Astrocyte of the spinal cord (primary cell): ENCODE measurements around the gene CD2AP.

Experiments
- DNase-seq: peaks from one replicate; pipeline ENCODE4 v3.0.0; 2011; ENCODE audit warnings: low read depth, low spot score
- H3K4me3 ChIP-seq: 2 replicates; pipeline ENCODE4 v1.5.1; 2011; ENCODE audit warnings: low read depth, mild to moderate bottlenecking, low read length, moderate library complexity
- in situ Hi-C: cut with HindIII; loops from 2 replicates; pipeline ENCODE4 v1.10.0; 2017; ENCODE audit warnings: low sequenced_read_pairs
- TF ChIP-seq, protein P1 (sequence below): IDR thresholded peaks from 2 replicates; pipeline ENCODE4 v1.5.1; 2012; ENCODE audit warnings: low read depth, mild to moderate bottlenecking, low read length, inconsistent platforms

The CD2AP gene

DNA sequence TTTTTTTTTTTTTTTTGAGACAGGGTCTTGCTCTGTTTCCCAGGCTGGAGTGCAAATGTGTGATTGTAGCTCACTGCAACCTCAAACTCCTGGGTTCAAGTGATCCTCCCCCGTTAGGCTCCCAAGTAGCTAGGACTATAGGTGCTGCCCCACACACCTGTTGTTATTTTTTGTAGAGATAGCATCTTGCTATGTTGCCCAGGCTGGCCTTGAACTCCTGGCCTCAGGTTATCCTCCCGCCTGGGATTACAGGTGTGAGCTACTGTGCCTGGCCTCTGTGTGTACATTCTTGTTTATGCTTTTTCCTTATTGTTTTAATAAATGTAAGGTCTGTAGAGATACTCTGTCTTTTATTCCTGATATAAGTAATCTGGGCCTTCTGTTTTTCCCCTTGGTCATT lies 14.8 kb downstream of the CD2AP start:
- in situ Hi-C loops: no loop called here
- no peak overlapping the region for H3K4me3 ChIP-seq
- TF ChIP-seq, protein P1, sequence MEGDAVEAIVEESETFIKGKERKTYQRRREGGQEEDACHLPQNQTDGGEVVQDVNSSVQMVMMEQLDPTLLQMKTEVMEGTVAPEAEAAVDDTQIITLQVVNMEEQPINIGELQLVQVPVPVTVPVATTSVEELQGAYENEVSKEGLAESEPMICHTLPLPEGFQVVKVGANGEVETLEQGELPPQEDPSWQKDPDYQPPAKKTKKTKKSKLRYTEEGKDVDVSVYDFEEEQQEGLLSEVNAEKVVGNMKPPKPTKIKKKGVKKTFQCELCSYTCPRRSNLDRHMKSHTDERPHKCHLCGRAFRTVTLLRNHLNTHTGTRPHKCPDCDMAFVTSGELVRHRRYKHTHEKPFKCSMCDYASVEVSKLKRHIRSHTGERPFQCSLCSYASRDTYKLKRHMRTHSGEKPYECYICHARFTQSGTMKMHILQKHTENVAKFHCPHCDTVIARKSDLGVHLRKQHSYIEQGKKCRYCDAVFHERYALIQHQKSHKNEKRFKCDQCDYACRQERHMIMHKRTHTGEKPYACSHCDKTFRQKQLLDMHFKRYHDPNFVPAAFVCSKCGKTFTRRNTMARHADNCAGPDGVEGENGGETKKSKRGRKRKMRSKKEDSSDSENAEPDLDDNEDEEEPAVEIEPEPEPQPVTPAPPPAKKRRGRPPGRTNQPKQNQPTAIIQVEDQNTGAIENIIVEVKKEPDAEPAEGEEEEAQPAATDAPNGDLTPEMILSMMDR: no peak
- DNase-seq: no peak

DNA sequence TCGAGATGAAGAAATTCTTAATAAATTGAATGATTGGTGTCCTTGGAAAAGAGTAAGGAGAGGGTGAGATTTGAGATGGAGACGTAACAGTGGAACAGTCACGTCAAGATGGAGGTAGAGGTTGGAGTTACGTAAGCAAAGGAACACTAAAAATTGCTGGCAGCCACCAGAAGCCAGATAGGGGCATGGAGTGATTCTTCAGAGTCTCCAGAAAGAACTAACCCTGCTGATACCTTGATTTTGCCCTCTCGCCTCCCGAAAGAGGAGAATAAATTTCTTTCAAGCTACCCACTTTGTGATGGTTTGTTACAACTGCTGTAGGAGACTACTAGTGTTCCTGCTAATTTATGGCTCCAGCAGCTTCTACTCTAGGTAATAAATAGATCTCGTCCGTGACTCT lies 17.6 kb downstream of the CD2AP start:
- no peak overlapping the region for H3K4me3 ChIP-seq
- in situ Hi-C loops: no loop called here
- TF ChIP-seq, protein P1: no peak
- DNase-seq: no peak

DNA sequence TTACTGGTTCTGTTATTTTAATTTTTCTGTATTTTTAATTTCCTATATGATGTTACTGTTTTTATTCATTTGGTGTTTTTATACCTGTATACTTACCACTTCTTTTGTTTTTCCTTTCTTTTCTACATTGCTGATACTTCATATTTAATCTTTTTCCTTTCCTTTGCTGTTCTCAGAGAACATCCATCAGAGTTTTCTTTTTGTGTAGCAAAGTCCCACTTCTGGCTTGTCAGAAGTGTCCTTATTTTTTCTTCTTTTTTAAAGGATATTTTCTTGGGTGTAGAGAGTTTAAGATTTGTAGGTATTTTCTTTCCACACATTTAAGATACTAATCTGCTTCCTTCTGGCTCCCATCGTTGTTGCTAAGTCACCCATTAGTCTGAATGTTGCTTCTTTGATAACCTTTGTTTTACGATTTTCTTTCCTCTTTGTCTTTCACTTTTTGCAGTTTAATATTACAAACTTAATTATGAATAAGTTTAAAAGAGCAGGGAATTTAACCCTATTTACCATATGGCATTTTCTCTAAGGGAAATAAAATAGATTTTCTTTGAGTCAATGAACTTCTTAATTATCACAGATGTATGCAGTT lies 18.5 kb downstream of the CD2AP start:
- TF ChIP-seq, protein P1: no peak
- in situ Hi-C loops: no loop called here

DNA sequence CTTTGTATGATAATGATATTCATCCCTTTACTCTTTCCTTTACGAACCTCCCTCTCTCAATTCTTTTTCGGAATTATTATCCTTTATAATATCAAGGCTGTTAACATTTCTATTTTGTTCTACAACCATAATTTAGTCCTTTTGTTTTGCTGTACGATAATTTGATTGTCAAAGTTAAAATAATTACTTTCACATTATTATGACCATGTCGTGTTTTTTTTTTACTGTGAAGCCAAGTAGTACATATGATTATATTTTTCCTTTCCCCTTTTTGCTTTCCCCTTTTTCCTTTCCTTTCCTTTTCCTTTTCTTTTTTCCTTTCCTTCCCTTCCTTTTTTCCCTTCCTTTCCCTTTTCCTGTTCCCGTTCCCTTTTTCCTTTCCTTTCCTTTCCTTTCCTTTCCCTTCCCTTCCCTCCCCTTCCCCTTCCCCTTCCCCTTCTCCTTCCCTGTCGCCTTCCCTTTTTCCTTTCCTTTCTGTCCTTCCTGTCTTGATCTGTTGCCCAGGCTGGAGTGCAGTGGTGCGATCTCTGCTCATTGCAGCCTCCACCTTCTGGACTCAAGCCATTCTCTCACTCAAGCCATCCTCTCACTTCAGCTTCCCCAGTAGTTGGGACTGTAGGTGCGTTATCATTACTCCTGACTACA lies 19.5 kb downstream of the CD2AP start:
- in situ Hi-C loops: no loop called here
- TF ChIP-seq, protein P1: no peak
- no peak overlapping the region for H3K4me3 ChIP-seq
- no peak for DNase-seq

More for the DNA sequence above, 18.5 kb downstream of the CD2AP start:
- H3K4me3 ChIP-seq: no peak overlapping the region
- no peak for DNase-seq

DNA sequence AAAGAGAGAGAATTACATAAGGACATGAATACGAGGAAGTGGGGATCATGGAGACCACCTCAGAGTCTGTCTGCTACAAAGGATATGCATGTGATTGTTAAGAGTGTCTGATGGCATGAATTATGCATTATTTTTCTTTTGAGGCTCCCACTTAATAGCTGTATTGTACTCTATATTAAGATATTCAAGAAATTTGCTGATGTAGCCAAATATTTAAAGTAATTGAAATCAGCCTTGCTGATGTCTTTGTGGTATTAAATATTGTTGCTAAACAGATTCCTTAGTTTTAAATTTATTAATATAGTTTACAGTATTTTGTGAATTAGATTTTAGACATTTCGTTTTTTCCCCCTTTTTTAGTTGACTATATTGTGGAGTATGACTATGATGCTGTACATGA lies 25.3 kb downstream of the CD2AP start:
- in situ Hi-C loops: no loop called here
- TF ChIP-seq, protein P1: no peak
- H3K4me3 ChIP-seq: no peak overlapping the region
- DNase-seq: no peak

DNA sequence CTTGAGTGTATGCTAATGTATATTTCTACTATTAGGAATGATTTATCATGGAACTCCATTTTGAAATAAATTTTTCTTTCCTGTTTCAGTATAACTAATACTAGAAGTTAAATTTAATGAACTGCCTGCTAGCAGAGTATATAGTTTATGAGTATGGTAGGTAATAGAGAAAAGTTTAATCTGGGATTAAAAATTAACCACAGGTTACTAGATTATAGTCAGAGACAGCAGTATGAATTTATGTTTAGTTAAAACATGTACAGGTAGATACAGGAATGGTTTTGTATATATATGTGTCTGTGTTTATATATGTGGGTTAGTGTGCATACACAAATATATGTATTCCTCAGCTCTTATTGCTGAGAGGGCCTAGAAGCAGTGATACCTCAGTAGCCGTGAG lies 32.3 kb downstream of the CD2AP start:
- in situ Hi-C loops: no loop called here
- no peak for DNase-seq
- TF ChIP-seq, protein P1: no peak
- H3K4me3 ChIP-seq: no peak overlapping the region

DNA sequence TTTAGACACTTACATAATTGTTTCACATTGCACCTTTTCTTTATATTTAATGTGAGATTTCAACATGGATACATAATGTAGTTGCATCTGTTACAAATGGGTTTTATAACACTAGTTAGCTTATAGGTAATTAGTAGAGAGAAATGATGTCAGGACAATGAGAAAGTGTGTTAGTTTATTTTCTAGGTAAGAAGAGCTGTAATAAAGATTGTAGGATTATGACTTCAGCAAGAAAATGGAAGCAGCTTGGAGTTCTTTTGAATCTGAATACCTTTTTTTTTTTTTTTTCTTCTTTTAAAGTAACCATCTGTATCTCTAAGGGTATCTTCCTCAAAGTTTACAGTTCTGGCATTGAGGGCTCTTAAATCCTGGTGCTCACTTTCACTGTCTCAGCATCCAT lies 35.3 kb downstream of the CD2AP start:
- H3K4me3 ChIP-seq: no peak overlapping the region
- peak; percentile 22 for DNase-seq
- in situ Hi-C loops: no loop called here
- TF ChIP-seq, protein P1: no peak
